ENCODE results near the gene STX2.

DNA sequence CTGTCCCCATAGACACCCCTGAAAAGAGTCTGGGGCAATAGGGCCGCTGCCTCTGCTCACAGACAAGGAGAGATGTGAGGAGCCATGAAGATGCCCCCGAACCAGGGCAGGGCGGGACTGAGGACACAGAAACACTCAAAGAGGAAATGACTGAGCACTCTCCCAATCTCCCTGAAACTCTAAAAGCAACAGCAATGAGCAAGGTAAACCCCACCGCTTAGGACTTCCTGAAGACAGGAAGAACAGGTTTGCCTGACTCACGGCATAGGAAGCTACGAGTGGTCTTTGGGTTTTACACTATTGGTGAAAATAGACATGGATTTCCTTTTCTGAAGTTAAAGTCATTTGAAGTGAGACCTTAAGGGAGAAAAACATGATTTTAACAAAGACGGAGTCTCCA is 32.5 kb downstream of the STX2 start:
- TF ChIP-seq, protein P1, sequence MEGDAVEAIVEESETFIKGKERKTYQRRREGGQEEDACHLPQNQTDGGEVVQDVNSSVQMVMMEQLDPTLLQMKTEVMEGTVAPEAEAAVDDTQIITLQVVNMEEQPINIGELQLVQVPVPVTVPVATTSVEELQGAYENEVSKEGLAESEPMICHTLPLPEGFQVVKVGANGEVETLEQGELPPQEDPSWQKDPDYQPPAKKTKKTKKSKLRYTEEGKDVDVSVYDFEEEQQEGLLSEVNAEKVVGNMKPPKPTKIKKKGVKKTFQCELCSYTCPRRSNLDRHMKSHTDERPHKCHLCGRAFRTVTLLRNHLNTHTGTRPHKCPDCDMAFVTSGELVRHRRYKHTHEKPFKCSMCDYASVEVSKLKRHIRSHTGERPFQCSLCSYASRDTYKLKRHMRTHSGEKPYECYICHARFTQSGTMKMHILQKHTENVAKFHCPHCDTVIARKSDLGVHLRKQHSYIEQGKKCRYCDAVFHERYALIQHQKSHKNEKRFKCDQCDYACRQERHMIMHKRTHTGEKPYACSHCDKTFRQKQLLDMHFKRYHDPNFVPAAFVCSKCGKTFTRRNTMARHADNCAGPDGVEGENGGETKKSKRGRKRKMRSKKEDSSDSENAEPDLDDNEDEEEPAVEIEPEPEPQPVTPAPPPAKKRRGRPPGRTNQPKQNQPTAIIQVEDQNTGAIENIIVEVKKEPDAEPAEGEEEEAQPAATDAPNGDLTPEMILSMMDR (IDR thresholded peaks at IDR 0.05; ENCODE audit: low read length): no peak
- TF ChIP-seq EZH2 (optimal IDR thresholded peaks at IDR 0.05; ENCODE audit: low read depth, low read length): no peak
